ENCODE measurements around the gene G2E3.

The G2E3 gene

DNA sequence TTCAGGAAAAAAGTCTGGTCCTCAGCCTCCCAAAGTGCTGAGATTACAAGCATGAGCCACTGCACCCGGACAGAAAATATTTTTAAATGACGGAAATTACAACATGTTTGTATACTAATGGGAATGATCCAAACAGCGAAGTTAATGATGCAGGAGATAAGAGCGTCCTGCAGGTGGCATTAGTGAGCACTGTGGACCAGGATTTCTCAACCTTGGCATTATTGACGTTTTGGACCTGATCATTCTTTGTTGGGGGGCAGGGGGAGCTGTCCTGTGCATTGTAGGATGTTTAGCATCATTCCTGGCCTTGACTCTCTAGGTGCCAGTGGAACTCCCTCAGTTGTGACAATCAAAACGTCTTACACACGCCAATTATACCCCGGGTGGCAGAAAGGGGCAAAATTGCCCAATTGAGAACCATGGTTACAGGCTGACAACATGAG lies 97.3 kb downstream of the G2E3 start:
- peaks cover 58% of the 10 kb centered on the region for H3K36me3 ChIP-seq (ENCODE audit: control insufficient read depth, insufficient read depth, low read length)
- WGBS, 2 experiments (ENCODE audit: insufficient coverage in 2 of 2) = 66 to 72% methylated on average over 8 of the region's 8 CpGs

DNA sequence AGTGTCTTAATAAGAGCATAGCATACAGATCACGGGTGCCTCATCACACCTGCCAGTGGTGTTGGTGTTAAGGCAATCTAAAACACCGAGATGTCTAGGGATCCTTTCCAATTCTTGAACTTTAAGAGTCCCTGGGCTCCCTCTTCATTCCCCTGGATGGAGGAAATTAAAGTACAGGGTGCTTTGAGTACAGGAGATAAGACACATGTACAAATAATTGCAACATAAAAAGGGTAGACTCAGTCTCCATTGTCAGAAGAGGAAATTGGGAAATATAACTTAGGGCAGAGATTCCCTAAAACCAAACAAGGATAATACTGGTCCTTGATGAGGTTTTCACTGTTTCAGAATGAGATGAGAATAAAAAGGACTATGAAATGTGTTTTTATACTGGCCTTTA lies 98.1 kb downstream of the G2E3 start:
- Histone ChIP-seq H3K9me3 (ENCODE audit: control insufficient read depth, low read length) (no peaks in the 10 kb centered on the region), H3K4me3 (ENCODE audit: extremely low read depth, insufficient read depth, low read length, poor library complexity, severe bottlenecking) (no peak overlapping the region), H3K4me1 (ENCODE audit: control insufficient read depth, insufficient read depth, low read length, poor library complexity, severe bottlenecking) (no peaks in the 10 kb centered on the region), H3K36me3 (ENCODE audit: control insufficient read depth, insufficient read depth, low read length) (peaks cover 53% of the 10 kb centered on the region), H3K27ac (ENCODE audit: low read depth, low read length, severe bottlenecking) (no peak overlapping the region)
- 100% methylated on average over 2 of the region's 2 CpGs for WGBS, 2 experiments (ENCODE audit: insufficient coverage in 2 of 2)

More for the DNA sequence above, 97.3 kb downstream of the G2E3 start:
- Histone ChIP-seq H3K9me3 (ENCODE audit: control insufficient read depth, low read length) (no peaks in the 10 kb centered on the region), H3K27ac (ENCODE audit: low read depth, low read length, severe bottlenecking) (no peak overlapping the region), H3K4me3 (ENCODE audit: extremely low read depth, insufficient read depth, low read length, poor library complexity, severe bottlenecking) (no peak overlapping the region), H3K4me1 (ENCODE audit: control insufficient read depth, insufficient read depth, low read length, poor library complexity, severe bottlenecking) (no peaks in the 10 kb centered on the region)

DNA sequence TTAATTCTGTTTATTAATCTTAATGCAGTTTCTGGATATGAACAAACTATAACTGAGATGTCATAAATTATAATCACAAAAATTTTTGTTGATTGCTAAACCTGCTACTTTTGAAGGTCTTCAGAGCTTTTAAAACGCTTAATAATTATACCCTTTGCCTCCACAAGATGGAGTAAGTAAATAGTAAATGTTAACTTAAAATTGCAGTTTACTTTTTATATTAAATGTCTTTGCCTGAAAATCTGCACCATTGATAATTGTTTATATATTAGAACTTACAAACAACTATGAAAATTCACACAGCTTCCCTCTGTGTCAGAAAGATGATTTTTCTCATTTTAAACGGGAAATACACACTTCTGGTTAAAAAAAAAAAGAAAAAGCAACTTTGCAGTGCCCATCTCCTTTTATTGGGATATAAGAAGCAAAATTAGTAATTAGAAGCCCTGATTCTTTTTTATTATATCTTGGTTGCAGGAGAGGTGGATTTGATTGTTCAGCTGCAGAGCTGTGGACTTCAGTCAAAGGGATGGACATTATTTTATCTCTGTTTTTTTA lies 98.7 kb downstream of the G2E3 start:
- Histone ChIP-seq H3K36me3 (ENCODE audit: control insufficient read depth, insufficient read depth, low read length) (peaks cover 55% of the 10 kb centered on the region), H3K9me3 (ENCODE audit: control insufficient read depth, low read length) (no peaks in the 10 kb centered on the region), H3K4me3 (ENCODE audit: extremely low read depth, insufficient read depth, low read length, poor library complexity, severe bottlenecking) (no peak overlapping the region), H3K27ac (ENCODE audit: low read depth, low read length, severe bottlenecking) (no peak overlapping the region), H3K4me1 (ENCODE audit: control insufficient read depth, insufficient read depth, low read length, poor library complexity, severe bottlenecking) (no peaks in the 10 kb centered on the region)
- no CpG with 5 or more reads among the region's 2 CpGs for WGBS, 2 experiments (ENCODE audit: insufficient coverage in 2 of 2)

DNA sequence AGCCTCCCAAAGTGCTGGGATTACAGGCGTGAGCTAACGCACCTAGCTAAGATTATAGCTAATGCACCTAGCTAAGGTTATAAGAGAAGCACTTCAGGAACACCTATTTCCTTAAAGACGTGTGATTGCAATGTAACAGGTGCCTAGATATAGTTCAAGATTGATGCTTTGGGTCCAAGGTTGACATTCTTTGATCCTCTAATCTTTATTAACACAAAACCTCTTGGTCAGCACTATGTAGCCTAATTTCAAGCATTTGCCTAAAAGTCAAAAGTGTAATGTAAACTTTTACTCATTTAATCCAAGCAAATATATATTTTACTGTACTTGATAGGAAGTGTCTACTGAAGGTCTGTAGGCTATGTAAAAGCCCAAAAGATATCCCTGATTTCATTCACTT lies 99.7 kb downstream of the G2E3 start:
- no peak overlapping the region for H3K4me3 ChIP-seq (ENCODE audit: extremely low read depth, insufficient read depth, low read length, poor library complexity, severe bottlenecking)
- H3K9me3 ChIP-seq (ENCODE audit: control insufficient read depth, low read length) = no peaks in the 10 kb centered on the region
- H3K27ac ChIP-seq (ENCODE audit: low read depth, low read length, severe bottlenecking) = no peak overlapping the region
- H3K4me1 ChIP-seq (ENCODE audit: control insufficient read depth, insufficient read depth, low read length, poor library complexity, severe bottlenecking) = no peaks in the 10 kb centered on the region
- WGBS, 2 experiments (ENCODE audit: insufficient coverage in 2 of 2) = 93 to 100% methylated on average over 2 to 3 of the region's 3 CpGs
- H3K36me3 ChIP-seq (ENCODE audit: control insufficient read depth, insufficient read depth, low read length) = peaks cover 49% of the 10 kb centered on the region

DNA sequence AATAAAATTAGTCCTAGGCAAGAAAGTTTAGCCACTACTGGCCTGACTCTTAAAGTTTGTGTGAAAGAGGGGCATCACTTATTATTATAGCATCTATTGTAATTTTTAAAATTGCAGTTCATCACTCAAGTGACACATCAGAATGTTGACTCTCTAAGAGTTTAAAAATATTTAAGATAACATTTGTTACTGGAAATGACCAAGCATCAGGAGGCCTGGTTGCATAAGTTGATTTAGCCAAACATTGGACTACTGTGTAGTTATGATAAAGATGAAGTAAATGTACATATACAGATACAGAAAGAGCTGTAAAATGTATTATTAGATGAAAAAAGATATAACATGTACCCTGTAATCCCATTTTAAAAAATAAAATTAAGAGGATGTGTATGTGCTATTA lies 110.6 kb downstream of the G2E3 start:
- H3K9me3 ChIP-seq (ENCODE audit: control insufficient read depth, low read length) = no peaks in the 10 kb centered on the region
- no peak overlapping the region for H3K4me3 ChIP-seq (ENCODE audit: extremely low read depth, insufficient read depth, low read length, poor library complexity, severe bottlenecking)
- peaks cover 23% of the 10 kb centered on the region for H3K36me3 ChIP-seq (ENCODE audit: control insufficient read depth, insufficient read depth, low read length)
- H3K27ac ChIP-seq (ENCODE audit: low read depth, low read length, severe bottlenecking) = no peak overlapping the region
- no peaks in the 10 kb centered on the region for H3K4me1 ChIP-seq (ENCODE audit: control insufficient read depth, insufficient read depth, low read length, poor library complexity, severe bottlenecking)
